GM12891 (cell line): ENCODE measurements around the gene ICA1.

ENCODE experiments used
- DNase-seq: peaks from one replicate; pipeline ENCODE4 v3.0.0; 2011; ENCODE audit warnings: low spot score; ENCODE audit not compliant: insufficient read length
- FAIRE-seq: peaks from 2 replicates; lab custom pipeline; 2011; peaks lifted over from hg19 to GRCh38; lab: Jason Lieb, UNC
- PAX5 ChIP-seq: IDR thresholded peaks from 2 replicates; pipeline ENCODE4 v1.6.1; 2011; ENCODE audit warnings: low read length, moderate library complexity, mild to moderate bottlenecking; ENCODE audit not compliant: insufficient read depth, severe bottlenecking
- POLR2A ChIP-seq: IDR thresholded peaks from 2 replicates; pipeline ENCODE4 v1.6.1; 2011; ENCODE audit warnings: low read depth, low read length, control low read depth
- POLR2AphosphoS5 ChIP-seq: IDR thresholded peaks from 2 replicates; pipeline ENCODE4 v1.6.1; 2011; ENCODE audit warnings: low read depth, low read length, control low read depth
- POU2F2 ChIP-seq: IDR thresholded peaks from 2 replicates; pipeline ENCODE4 v1.6.1; 2011; ENCODE audit warnings: low read depth, mild to moderate bottlenecking, control low read depth, low read length, moderate library complexity
- SPI1 ChIP-seq: IDR thresholded peaks from 2 replicates; pipeline ENCODE4 v1.6.1; 2011; ENCODE audit warnings: low read depth, low read length, control low read depth
- TAF1 ChIP-seq: IDR thresholded peaks from 2 replicates; pipeline ENCODE4 v1.6.1; 2011; ENCODE audit warnings: low read depth, low read length, control low read depth

Gene ICA1

DNA sequence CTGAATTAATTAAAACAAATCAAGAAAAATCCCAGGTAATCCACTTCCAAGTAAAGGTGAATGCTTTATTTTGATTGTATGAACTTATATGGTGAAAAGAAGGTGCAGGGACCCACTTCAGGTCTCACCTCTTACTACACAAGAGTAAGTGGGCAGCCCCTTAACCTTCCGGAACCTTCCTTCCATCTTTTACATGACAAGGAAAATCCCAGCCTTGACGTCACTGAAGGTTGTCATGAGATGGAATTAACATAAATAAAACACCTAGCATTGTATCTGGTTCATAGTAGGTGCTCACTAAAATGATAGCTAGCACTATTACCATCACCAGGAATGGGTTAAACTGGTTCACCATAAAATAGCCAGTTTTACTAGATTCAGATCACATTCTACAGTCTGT, 119.5 kb downstream of the ICA1 start:
- no peak for DNase-seq
- FAIRE-seq: no peak
- TF ChIP-seq TAF1: no peak
- no peak for TF ChIP-seq PAX5
- TF ChIP-seq POU2F2: no peak
- no peak for TF ChIP-seq POLR2AphosphoS5
- TF ChIP-seq POLR2A: no peak
- TF ChIP-seq SPI1: no peak

DNA sequence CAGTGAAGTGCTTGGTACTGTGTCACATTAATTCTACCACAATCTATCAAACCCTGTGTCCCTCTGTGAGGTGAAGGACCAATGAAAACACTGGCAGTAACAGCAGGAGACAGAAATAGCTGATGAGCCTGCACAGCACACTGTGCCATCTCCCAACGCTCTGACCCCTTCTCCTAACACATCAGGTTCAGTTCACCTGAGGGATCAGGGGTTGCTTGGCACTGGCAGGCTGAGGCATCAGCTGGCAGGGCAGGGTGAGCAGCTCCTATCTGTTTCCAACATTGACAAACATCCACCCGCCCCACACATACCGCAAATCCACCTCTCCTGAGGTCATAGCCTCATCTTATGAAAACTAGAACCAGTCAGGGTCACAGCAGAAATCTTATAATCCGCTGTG, 120.9 kb downstream of the ICA1 start:
- TF ChIP-seq POLR2A: no peak
- TF ChIP-seq PAX5: no peak
- TF ChIP-seq SPI1: no peak
- TF ChIP-seq POLR2AphosphoS5: no peak
- TF ChIP-seq POU2F2: no peak
- TF ChIP-seq TAF1: no peak
- DNase-seq (no peak), FAIRE-seq (no peak)

DNA sequence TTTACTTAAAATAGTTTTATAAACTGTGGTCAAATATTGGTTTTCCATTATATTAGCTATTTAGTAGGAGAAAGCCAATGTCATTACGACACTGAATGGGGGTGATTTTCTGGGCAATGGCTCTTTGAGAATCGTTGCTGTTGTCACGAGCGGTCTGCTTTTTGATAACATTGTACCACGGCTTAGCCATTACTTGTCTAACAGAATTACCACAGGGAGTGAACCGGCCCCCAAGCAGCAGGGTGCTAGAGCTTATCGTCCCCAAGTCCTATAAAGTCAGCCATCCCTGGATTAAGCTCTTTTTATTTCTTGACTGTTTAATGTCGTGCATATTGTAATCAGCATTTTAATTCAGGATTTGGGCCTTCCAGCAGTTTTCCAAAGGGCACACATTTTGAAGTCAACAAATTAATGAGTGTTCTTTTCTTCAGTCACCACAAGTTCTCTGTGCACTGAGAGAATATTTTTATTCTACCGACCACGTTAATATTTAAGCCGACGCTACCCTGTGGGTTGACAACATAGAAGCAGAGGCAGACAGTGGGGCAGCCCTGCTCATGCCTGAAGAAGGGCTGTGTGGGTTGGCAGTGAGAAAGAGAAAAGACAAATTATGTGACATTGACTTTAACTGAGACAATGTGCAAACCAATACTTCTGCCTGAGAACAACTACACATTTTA, 125.8 kb downstream of the ICA1 start:
- TF ChIP-seq POLR2AphosphoS5 (no peak), POLR2A (no peak), POU2F2 (no peak), PAX5 (no peak), SPI1 (no peak), TAF1 (no peak)
- peak; percentile 61 for FAIRE-seq
- no peak for DNase-seq

DNA sequence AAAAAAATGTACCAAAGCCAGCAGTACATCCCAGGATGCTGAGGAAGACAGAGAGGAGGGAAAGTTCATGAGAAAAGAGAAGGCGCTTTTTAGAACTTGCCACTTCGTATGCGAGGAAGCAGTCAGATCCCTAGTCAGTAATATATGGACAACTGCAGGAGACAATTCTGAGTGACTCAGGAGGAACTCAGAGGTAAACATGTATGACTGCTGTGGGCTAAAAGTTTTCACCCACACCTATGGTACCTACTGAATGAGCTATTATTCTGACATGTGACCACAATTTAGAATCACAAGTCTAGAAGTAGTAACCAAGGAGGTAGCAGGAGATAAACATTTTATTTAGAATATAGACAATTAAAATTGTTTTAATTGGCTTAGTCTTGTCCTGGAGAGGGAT, 126.5 kb downstream of the ICA1 start:
- TF ChIP-seq SPI1: no peak
- TF ChIP-seq POLR2AphosphoS5: no peak
- no peak for TF ChIP-seq POU2F2
- TF ChIP-seq PAX5: no peak
- TF ChIP-seq TAF1: no peak
- TF ChIP-seq POLR2A: no peak
- DNase-seq: no peak
- FAIRE-seq: peak; percentile 13

DNA sequence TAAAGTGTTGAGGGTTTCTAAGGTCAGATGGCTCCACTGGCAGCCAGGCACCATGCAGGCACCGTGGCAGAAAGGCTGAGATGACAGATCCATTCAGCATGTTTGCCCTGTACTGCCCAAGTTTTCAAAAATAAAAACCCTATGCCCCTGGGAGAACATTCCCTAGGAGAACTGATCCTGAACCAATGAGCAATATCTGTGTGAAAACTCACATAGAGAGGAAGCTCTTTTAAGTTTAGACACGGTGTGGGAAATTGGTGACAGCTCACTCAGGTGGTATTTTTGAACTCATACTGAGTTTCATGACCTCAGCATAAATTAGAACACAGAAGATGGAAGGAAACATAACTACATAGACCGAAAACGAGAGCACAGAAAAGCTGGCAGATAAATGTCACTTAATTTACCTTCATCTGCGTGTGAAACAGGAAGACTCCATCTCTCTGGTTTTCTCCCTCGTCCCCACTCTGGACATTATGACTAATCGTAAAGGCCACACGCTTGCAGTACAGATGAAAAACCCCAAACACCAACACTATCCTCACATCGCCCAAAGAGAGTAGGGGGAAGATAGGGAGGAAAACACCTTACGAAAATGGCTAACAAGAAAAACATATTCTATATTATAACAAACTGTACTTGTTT, 127.8 kb downstream of the ICA1 start:
- TF ChIP-seq PAX5: no peak
- peak; percentile 74 for TF ChIP-seq POU2F2
- 0 out of 2 replicates have a peak, but pooled peaks have one; percentile 14 for TF ChIP-seq TAF1
- peak; percentile 36; the same call in 1 of the 2 replicates for TF ChIP-seq SPI1
- peak; percentile 94 for FAIRE-seq
- DNase-seq: no peak

DNA sequence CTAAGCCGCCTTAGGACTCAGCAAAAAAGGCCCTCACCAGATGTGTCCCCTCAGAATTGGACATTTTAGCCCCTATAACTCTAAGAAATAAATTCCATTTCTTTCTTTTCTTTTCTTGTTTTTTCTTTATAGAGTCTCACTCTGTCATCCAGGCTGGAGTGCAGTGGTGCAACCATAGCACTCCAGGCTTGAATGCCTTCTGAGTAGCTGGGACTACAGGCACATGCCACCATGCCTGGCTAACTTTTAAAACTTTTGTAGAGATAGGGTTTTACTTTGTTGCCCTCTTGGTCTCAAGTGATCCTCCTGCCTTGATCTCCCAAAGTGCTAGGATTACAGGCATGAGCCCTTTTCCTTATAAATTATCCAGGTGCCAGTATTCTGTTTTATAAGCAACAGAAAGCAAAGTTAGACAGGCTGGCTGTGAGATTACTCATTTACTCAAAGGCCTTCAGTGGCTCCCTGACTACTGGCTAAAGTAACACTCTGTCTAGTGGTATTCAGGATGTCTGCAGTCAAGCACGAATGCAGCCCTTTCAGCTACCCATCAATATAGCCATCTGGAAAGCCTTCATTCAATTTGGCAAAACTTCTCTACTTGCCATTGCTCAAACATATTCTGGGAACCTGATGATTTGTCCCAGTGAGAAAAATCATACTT, 128.6 kb downstream of the ICA1 start:
- TF ChIP-seq POLR2AphosphoS5 (no peak), SPI1 (no peak), TAF1 (no peak), POLR2A (no peak), POU2F2 (no peak), PAX5 (no peak)
- peak; percentile 47 for FAIRE-seq
- no peak for DNase-seq

DNA sequence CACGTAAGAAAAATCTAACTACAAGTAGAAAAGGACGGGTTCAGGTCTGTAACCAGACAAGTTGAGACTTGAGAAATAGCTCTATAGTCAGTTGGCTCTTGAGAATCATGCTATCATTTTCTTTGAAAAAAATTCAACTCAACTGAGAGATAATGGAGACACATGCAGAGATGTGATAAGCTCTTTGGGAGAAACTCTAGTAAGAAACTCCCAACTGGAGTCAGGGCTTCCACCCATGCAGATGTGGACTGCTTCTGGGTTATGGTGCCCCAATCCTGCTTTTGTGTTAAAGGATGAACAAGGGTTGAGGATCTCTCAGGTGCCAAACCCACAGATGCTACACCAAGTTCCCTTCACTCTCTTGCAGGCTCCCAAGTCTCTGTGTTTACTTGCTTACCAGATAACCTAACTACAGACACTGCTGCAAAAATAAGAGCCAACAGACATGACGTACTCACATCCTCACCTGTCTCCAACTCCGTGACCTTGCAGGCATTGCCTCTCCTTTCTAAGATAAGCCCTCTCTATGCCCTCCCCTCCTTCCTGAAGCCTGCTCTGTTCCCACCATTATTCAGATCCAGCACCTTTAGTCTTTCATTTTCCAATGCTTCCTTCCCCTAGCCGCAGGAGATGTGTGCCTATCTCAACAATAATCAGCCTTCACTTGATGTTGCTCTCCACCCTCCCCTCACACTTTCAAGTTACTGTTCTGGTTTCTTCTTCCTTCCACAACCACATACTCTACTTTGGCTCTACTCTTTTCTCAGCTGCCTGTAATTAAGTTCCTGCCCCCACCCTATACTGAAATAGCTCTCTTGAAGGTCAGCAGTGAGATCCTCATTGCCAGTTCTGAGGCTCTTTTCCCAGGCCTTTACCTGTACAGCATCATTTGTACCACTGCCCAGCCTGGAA, 130.0 kb downstream of the ICA1 start:
- FAIRE-seq (peak; percentile 94), DNase-seq (no peak)
- TF ChIP-seq POLR2AphosphoS5 (peak; percentile 36; the same call in 1 of the 2 replicates), TAF1 (no peak)

DNA sequence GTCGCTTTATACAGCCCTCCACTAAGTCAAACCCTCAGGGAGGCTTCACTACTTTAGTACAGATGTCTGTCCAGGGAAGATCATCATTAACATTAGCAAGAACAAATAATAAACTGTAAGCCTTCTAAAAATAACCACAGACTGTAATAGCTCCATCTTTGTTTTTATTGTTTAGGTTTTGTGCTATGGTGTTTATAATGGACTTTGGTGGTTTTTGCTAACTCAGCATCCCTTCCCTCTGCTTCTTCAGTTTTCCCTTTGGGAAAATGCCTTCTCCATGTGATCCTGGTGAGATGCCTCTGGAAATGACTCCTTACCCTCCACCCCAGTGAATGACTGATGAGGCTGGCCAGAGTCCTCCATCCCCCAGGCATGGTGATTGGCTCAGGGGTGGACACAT, 131.3 kb downstream of the ICA1 start:
- peak; percentile 51 for FAIRE-seq

DNA sequence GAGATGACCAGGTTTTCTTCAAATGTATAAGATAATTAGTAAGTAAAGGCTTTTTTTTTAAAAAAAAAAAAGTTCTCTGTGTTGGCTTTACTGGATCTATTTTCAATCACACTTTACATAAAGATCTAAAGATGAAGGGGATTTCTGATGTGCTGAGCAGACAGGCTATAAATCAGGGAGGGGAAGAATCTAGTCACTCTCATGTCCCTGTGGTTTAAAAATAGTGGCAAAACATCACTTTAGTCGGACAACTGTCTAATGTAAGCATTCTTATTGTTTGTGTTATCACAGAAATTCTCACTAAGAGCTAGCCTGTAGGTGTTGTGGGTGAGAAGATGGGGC, 132.7 kb downstream of the ICA1 start:
- DNase-seq (no peak), FAIRE-seq (no peak)
- TF ChIP-seq POLR2AphosphoS5: no peak
- no peak for TF ChIP-seq POU2F2
- TF ChIP-seq PAX5: no peak
- TF ChIP-seq POLR2A: no peak
- no peak for TF ChIP-seq TAF1
- no peak for TF ChIP-seq SPI1

More for the DNA sequence above, 131.3 kb downstream of the ICA1 start:
- DNase-seq: no peak
- TF ChIP-seq POLR2AphosphoS5: no peak
- TF ChIP-seq PAX5: no peak
- TF ChIP-seq POLR2A: no peak
- no peak for TF ChIP-seq POU2F2
- no peak for TF ChIP-seq TAF1
- no peak for TF ChIP-seq SPI1
